Neuronal stem cell (in vitro differentiated cells): ENCODE measurements around the gene LARP7. TPM values are rescaled to one million over a fixed set of nuclear protein-coding genes. Genes with fewer than 3 reads are reported as not detected.

Experiments
- DNase-seq: peaks from one replicate; pipeline ENCODE4 v3.0.0-alpha.2; 2013; ENCODE audit warnings: low spot score
- H2AFZ ChIP-seq: one replicate; pipeline ENCODE4 v1.6.1; 2013; ENCODE audit warnings: mild to moderate bottlenecking, low read length, inconsistent platforms
- H2AK5ac ChIP-seq: 2 replicates; pipeline ENCODE4 v1.6.1; 2013; ENCODE audit warnings: low read depth, mild to moderate bottlenecking, inconsistent platforms, low read length, moderate library complexity, mixed read lengths
- H2BK120ac ChIP-seq: 2 replicates; pipeline ENCODE4 v1.6.1; 2013; ENCODE audit warnings: low read depth, mild to moderate bottlenecking, inconsistent platforms, low read length, moderate library complexity, mixed read lengths
- H2BK12ac ChIP-seq: one replicate; pipeline ENCODE4 v1.6.1; 2013; ENCODE audit warnings: low read length, inconsistent platforms
- H2BK15ac ChIP-seq: 2 replicates; pipeline ENCODE4 v1.6.1; 2013; ENCODE audit warnings: mild to moderate bottlenecking, low read length, inconsistent platforms, mixed read lengths
- H2BK5ac ChIP-seq: one replicate; pipeline ENCODE4 v1.6.1; 2013; ENCODE audit warnings: inconsistent platforms, mild to moderate bottlenecking, low read length, moderate library complexity
- H3K14ac ChIP-seq: one replicate; pipeline ENCODE4 v1.6.1; 2013; ENCODE audit warnings: low read length, inconsistent platforms
- H3K18ac ChIP-seq: 2 replicates; pipeline ENCODE4 v1.6.1; 2013; ENCODE audit warnings: low read length, inconsistent platforms
- H3K23ac ChIP-seq: 2 replicates; pipeline ENCODE4 v1.6.1; 2013; ENCODE audit warnings: low read depth, mild to moderate bottlenecking, mixed read lengths, low read length, inconsistent platforms; ENCODE audit not compliant: poor library complexity
- H3K27ac ChIP-seq: replicated peaks from 3 replicates; pipeline ENCODE4 v1.5.1; 2013; ENCODE audit warnings: low read length, inconsistent platforms
- H3K27me3 ChIP-seq, 3 experiments: 2 replicates each; pipeline ENCODE4 v1.6.1; 2013; ENCODE audit warnings: low read length in 3 of 3, mild to moderate bottlenecking in 2 of 3, inconsistent platforms in 1 of 3, low read depth in 1 of 3, mixed read lengths in 1 of 3, moderate library complexity in 1 of 3; ENCODE audit not compliant: control insufficient read depth in 3 of 3, insufficient read depth in 3 of 3
- H3K36me3 ChIP-seq, 2 donors: replicated peaks in 1 of 2; 2 replicates each; pipeline ENCODE4 v1.6.1; 2013; ENCODE audit warnings: low read length in 2 of 2; ENCODE audit not compliant: control insufficient read depth in 2 of 2, insufficient read depth in 2 of 2
- H3K4ac ChIP-seq: 2 replicates; pipeline ENCODE4 v1.6.1; 2013; ENCODE audit warnings: inconsistent platforms, mild to moderate bottlenecking, low read length, moderate library complexity
- H3K4me1 ChIP-seq, 2 donors: 1 replicate in 1 of 2; 2 replicates in 1 of 2; pipeline ENCODE4 v1.6.1; 2013; ENCODE audit warnings: low read length in 2 of 2, low read depth in 1 of 2; ENCODE audit not compliant: control insufficient read depth in 2 of 2, insufficient read depth in 1 of 2
- H3K4me2 ChIP-seq: one replicate; pipeline ENCODE4 v1.6.1; 2013; ENCODE audit warnings: mild to moderate bottlenecking, low read length, inconsistent platforms; ENCODE audit not compliant: insufficient read depth, poor library complexity, severe bottlenecking
- H3K4me3 ChIP-seq, 2 donors: 2 replicates each; pipeline ENCODE4 v1.5.1; 2013; ENCODE audit warnings: low read length in 2 of 2, mild to moderate bottlenecking in 2 of 2, inconsistent platforms in 1 of 2, moderate library complexity in 1 of 2
- H3K79me1 ChIP-seq: one replicate; pipeline ENCODE4 v1.6.1; 2013; ENCODE audit warnings: low read depth, mild to moderate bottlenecking, inconsistent platforms, low read length, moderate library complexity
- H3K9ac ChIP-seq: one replicate; pipeline ENCODE4 v1.6.1; 2013; ENCODE audit warnings: mild to moderate bottlenecking, low read depth, low read length, inconsistent platforms; ENCODE audit not compliant: poor library complexity
- H3K9me3 ChIP-seq, 2 donors: replicated peaks in 1 of 2; 2 replicates each; pipeline versions ENCODE3 to v1.6.1; 2013; ENCODE audit warnings: low read length in 2 of 2, mild to moderate bottlenecking in 2 of 2, inconsistent platforms in 1 of 2, low read depth in 1 of 2, mixed read lengths in 1 of 2, moderate library complexity in 1 of 2; ENCODE audit not compliant: control insufficient read depth in 2 of 2, insufficient read depth in 1 of 2
- H4K8ac ChIP-seq: one replicate; pipeline ENCODE4 v1.6.1; 2013; ENCODE audit warnings: low read depth, mild to moderate bottlenecking, inconsistent platforms, low read length, moderate library complexity
- H4K91ac ChIP-seq: one replicate; pipeline ENCODE4 v1.6.1; 2013; ENCODE audit warnings: low read length, low read depth, mild to moderate bottlenecking, inconsistent platforms; ENCODE audit not compliant: poor library complexity
- WGBS, 2 donors: extraction: QIAGEN DNeasy Blood & Tissue Kit; methylation state at CpG; one replicate each; pipeline ENCODE4 v1.1.7; 2013; ENCODE audit warnings: missing lambda C conversion rate in 2 of 2, mixed read lengths in 1 of 2; ENCODE audit not compliant: insufficient read length in 2 of 2, insufficient replicate concordance in 1 of 2; ENCODE audit errors: extremely low coverage in 2 of 2; 5-methylcytosine and 5-hydroxymethylcytosine counted together
- polyA plus RNA-seq, 2 experiments: library from polyadenylated mRNA; stranded (reverse); fragments of 200-250 nt; gene quantifications; one replicate each; pipeline ENCODE4 v1.2.3, GENCODE V29; 2013

Gene LARP7
- polyA plus RNA-seq (2013, experiment 1 of 2) = 166 TPM
- 178 TPM for polyA plus RNA-seq (2013, experiment 2 of 2)

DNA sequence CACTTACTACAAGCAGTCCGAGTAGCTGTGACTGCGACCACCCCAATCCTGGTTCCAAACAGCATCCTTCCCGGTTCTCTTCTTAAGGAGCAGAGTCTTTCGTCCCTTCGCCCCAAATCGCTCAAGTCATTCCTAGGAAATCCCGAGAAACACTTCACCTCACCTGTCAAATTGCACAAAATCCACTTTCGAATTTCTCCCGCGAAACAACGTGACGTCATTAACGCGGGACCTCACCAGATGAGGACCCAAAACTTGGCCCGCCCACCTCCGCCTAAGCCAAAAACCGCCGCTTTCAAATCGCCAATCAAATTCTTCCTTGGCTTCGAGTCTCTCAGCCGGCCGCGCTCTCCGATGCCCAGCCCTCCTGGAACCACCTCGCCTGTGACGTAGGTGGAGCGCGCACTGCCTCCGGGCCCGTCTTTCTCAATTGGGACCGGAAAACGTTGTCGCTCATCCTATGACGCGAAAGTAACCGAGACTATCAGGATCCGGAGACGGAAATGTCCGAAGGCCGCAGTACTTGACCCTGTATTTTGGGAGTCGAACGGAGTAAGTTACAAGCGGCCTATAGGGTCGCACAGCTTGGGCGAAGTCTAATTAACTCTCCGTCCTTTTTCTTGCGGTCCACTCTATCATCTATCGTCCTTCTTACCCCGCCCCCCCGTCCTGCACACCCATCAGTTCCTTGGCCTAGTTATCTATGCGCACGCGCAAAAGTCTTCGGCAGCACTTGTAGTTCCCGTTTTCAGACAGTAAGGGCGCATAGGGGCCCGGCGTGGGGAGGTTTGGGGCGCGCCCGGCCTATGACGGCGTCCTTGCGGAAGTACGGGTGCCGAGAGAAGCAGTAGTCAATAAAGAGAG, at the start of gene LARP7, which contains the start of gene ZGRF1:
Gene LARP7 (plus strand): TSS at position 456 of the 864 bp plus-strand sequence. CDS start 7,527 bp downstream, outside the sequence.
Gene ZGRF1 (minus strand): TSS at position 222 of the 864 bp plus-strand sequence. CDS start 3,733 bp downstream, outside the sequence.
- H3K79me1 ChIP-seq = no peaks in the 10 kb centered on the region
- WGBS, 2 donors = no CpG with 5 or more reads among the region's 66 CpGs
- no peak within 1 kb of the TSS for H2BK15ac ChIP-seq
- no peak within 1 kb of the TSS for H3K14ac ChIP-seq
- H3K27ac ChIP-seq = peak within 1 kb of the TSS; percentile 92
- peaks cover 4 to 29% of the 10 kb centered on the region in 2 donors for H3K36me3 ChIP-seq
- peak within 1 kb of the TSS; percentile 90 for H2BK5ac ChIP-seq
- no peaks in the 10 kb centered on the region for H3K27me3 ChIP-seq
- H2AK5ac ChIP-seq = no peak within 1 kb of the TSS
- no peak within 1 kb of the TSS for H3K4ac ChIP-seq
- H2BK12ac ChIP-seq = no peak within 1 kb of the TSS
- H4K8ac ChIP-seq = no peak within 1 kb of the TSS
- peak within 1 kb of the TSS; percentile 96 for H3K18ac ChIP-seq
- H3K4me1 ChIP-seq = peaks cover 0 to 3% of the 10 kb centered on the region in 2 donors
- peak; percentile 99 for DNase-seq
- H3K9me3 ChIP-seq = no peaks in the 10 kb centered on the region
- peak within 1 kb of the TSS; percentile 90 for H3K9ac ChIP-seq
- H2AFZ ChIP-seq = peak within 1 kb of the TSS; percentile 90
- peak within 1 kb of the TSS; percentile 84 to 89 for H3K4me3 ChIP-seq
- H3K23ac ChIP-seq = no peak within 1 kb of the TSS
- no peak within 1 kb of the TSS for H2BK120ac ChIP-seq
- no peak within 1 kb of the TSS for H4K91ac ChIP-seq
- H3K4me2 ChIP-seq = peak within 1 kb of the TSS; percentile 50

GRCh38 chr4:112589206-112589605, 47.7 kb upstream of the LARP7 start:
- H4K91ac ChIP-seq = no peak overlapping the region
- no peak overlapping the region for H2BK5ac ChIP-seq
- peaks cover 0 to 62% of the 10 kb centered on the region in 2 donors for H3K36me3 ChIP-seq
- H3K4me3 ChIP-seq = no peak overlapping the region
- H3K23ac ChIP-seq = no peak overlapping the region
- peaks cover 0 to 3% of the 10 kb centered on the region in 2 donors for H3K4me1 ChIP-seq
- H3K14ac ChIP-seq = no peak overlapping the region
- H4K8ac ChIP-seq = no peak overlapping the region
- no peak overlapping the region for H3K27ac ChIP-seq
- no peak overlapping the region for H2AK5ac ChIP-seq
- no peak overlapping the region for H2BK12ac ChIP-seq
- H3K9me3 ChIP-seq = peaks cover 0 to 2% of the 10 kb centered on the region in 2 donors
- H3K9ac ChIP-seq = no peak overlapping the region
- H2BK15ac ChIP-seq = no peak overlapping the region
- H3K4me2 ChIP-seq = no peak overlapping the region
- no peak for DNase-seq
- no peaks in the 10 kb centered on the region for H3K79me1 ChIP-seq
- H3K4ac ChIP-seq = no peak overlapping the region
- no peak overlapping the region for H3K18ac ChIP-seq
- H2AFZ ChIP-seq = no peak overlapping the region
- no peaks in the 10 kb centered on the region for H3K27me3 ChIP-seq
- no peak overlapping the region for H2BK120ac ChIP-seq

GRCh38 chr4:112591593-112591992, 45.4 kb upstream of the LARP7 start:
- H3K79me1 ChIP-seq = no peaks in the 10 kb centered on the region
- no peak overlapping the region for H2BK15ac ChIP-seq
- H3K9me3 ChIP-seq = peaks cover 0 to 2% of the 10 kb centered on the region in 2 donors
- no peak for DNase-seq
- peaks cover 0 to 3% of the 10 kb centered on the region in 2 donors for H3K4me1 ChIP-seq
- H3K4me2 ChIP-seq = no peak overlapping the region
- H2BK5ac ChIP-seq = no peak overlapping the region
- no peak overlapping the region for H3K4me3 ChIP-seq
- no peak overlapping the region for H3K14ac ChIP-seq
- no peak overlapping the region for H3K18ac ChIP-seq
- no peak overlapping the region for H2BK12ac ChIP-seq
- no CpG with 5 or more reads among the region's 1 CpG for WGBS, 2 donors
- H4K91ac ChIP-seq = no peak overlapping the region
- no peak overlapping the region for H3K27ac ChIP-seq
- H4K8ac ChIP-seq = no peak overlapping the region
- H2AFZ ChIP-seq = no peak overlapping the region
- H3K4ac ChIP-seq = no peak overlapping the region
- no peak overlapping the region for H3K9ac ChIP-seq
- no peak overlapping the region for H3K23ac ChIP-seq
- no peaks in the 10 kb centered on the region for H3K27me3 ChIP-seq
- H2AK5ac ChIP-seq = no peak overlapping the region
- no peak overlapping the region for H2BK120ac ChIP-seq
- peaks cover 0 to 43% of the 10 kb centered on the region in 2 donors for H3K36me3 ChIP-seq

- no peak overlapping the region for H3K4ac ChIP-seq
- no peak overlapping the region for H2BK5ac ChIP-seq
- H3K4me2 ChIP-seq = no peak overlapping the region
- no peak overlapping the region for H3K27ac ChIP-seq
- no peak overlapping the region for H3K14ac ChIP-seq
- no peak overlapping the region for H2BK12ac ChIP-seq
- no peak overlapping the region for H4K8ac ChIP-seq
- H3K18ac ChIP-seq = no peak overlapping the region
- no peak overlapping the region for H3K9ac ChIP-seq
- H2BK15ac ChIP-seq = no peak overlapping the region
- no peaks in the 10 kb centered on the region for H3K79me1 ChIP-seq
- H2AK5ac ChIP-seq = no peak overlapping the region
- H3K4me1 ChIP-seq = peaks cover 0 to 3% of the 10 kb centered on the region in 2 donors
- no peak overlapping the region for H4K91ac ChIP-seq
- no peak overlapping the region for H2BK120ac ChIP-seq
- H3K9me3 ChIP-seq = peaks cover 0 to 2% of the 10 kb centered on the region in 2 donors
- H3K4me3 ChIP-seq = no peak overlapping the region
- H2AFZ ChIP-seq = no peak overlapping the region
- peaks cover 0 to 34% of the 10 kb centered on the region in 2 donors for H3K36me3 ChIP-seq
- DNase-seq = no peak
- H3K23ac ChIP-seq = no peak overlapping the region
- H3K27me3 ChIP-seq = no peaks in the 10 kb centered on the region
Measured at GRCh38 chr4:112592717-112593116, 44.2 kb upstream of the LARP7 start.
